ENCODE measurements around the gene PYURF. TPM values are rescaled to one million over a fixed set of nuclear protein-coding genes. Genes with fewer than 3 reads are reported as not detected.

Gene PYURF
- total and polyA plus RNA-seq, 10 of the 15 experiments (the other 5 are each of a cell fraction or from before 2014, with no cell fraction given): 16.7 to 181 (median 79.6) TPM

GRCh38 chr4:88533937-88534750, 10.6 kb upstream of the PYURF start:
- ChIA-PET RAD21 (ENCODE audit: unreplicated experiment) (interaction anchor here (0.6 to 1.0 kb wide), 2 partner anchors 125 to 267 kb away, joined by 3 to 4 read pairs; no protein-coding TSS in a partner anchor), SMC1A (ENCODE audit: uncharacterized antibody, unreplicated experiment) (interaction anchor here (0.9 to 5.1 kb wide), 2 partner anchors 285 to 489 kb away, joined by 3 to 23 read pairs; no protein-coding TSS in a partner anchor), POLR2A (interaction anchor here (0.5 kb wide), 1 partner anchor 1109 kb away, joined by 5 read pairs; no protein-coding TSS in a partner anchor), CTCF (interaction anchor here (0.6 kb wide), 2 partner anchors 20 to 215 kb away, joined by 3 to 5 read pairs; no protein-coding TSS in a partner anchor)
- TF ChIP-seq SRF (IDR thresholded peaks at IDR 0.05; ENCODE audit: low read depth in 2 of 2, low read length in 2 of 2) (no peak), SMAD1 (IDR thresholded peaks at IDR 0.05; ENCODE audit: low read depth, partially characterized antibody) (no peak), MYB (IDR thresholded peaks at IDR 0.05; ENCODE audit: borderline replicate concordance, low read depth, low read length) (no peak), SIN3A (IDR thresholded peaks at IDR 0.05; ENCODE audit: low read depth, low read length) (no peak), FOS (IDR thresholded peaks at IDR 0.05; ENCODE audit: borderline replicate concordance, extremely low read depth, insufficient read length) (no peak)
- ATAC-seq (no peak), FAIRE-seq (no peak), DNase-seq (ENCODE audit: low read depth, low spot score) (no peak)
- Histone ChIP-seq H3K27ac (ENCODE audit: control insufficient read depth, insufficient read depth) (no peak overlapping the region), H3K9ac (ENCODE audit: control insufficient read depth, insufficient read depth, low read length) (no peak overlapping the region), H3K4me1 (ENCODE audit: control insufficient read depth, insufficient read depth, low read length) (no peaks in the 10 kb centered on the region), H4K20me1 (ENCODE audit: control insufficient read depth, insufficient read depth) (no peaks in the 10 kb centered on the region), H2AFZ (ENCODE audit: control insufficient read depth, low read depth, low read length) (no peak overlapping the region), H3K79me2 (ENCODE audit: control insufficient read depth, insufficient read depth, low read length) (no peaks in the 10 kb centered on the region), H3K9me3 (replicated peaks; ENCODE audit: control insufficient read depth, insufficient read depth, low read length) (no peaks in the 10 kb centered on the region), H3K27me3 (replicated peaks in 1 of 2; ENCODE audit: control insufficient read depth in 2 of 2, insufficient read depth in 2 of 2, low read length in 1 of 2) (no peaks in the 10 kb centered on the region), H3K4me3 (no peak overlapping the region), H3K36me3 (ENCODE audit: control insufficient read depth in 2 of 2, insufficient read depth in 2 of 2, low read length in 1 of 2) (no peaks in the 10 kb centered on the region), H3K4me2 (ENCODE audit: control insufficient read depth, insufficient read depth) (no peak overlapping the region)
- no TSS peak for BruUV-seq (replicated peaks)
- intact Hi-C loops (cut with micrococcal nuclease; ENCODE audit: unreplicated experiment) (no loop called here), in situ Hi-C loops (cut with MboI) (no loop called here)
- 73% methylated on average over 4 of the region's 4 CpGs for WGBS (ENCODE audit: insufficient coverage, insufficient replicate concordance, low lambda C conversion rate, missing lambda C conversion rate)
